HCT116 (cell line): Measurements from ENCODE around the gene FCF1. TPM values are rescaled to one million over a fixed set of nuclear protein-coding genes. Genes with fewer than 3 reads are reported as not detected.

Experiments
- ATAC-seq: fragments of 200-7000 bp; cut with Tn5 transposase; 2 replicates; pipeline ENCODE4 v1.9.1; 2020; ENCODE audit warnings: mild to moderate bottlenecking, moderate library complexity
- BruUV-seq: library from RNA; stranded (reverse); fragments of 400-500 nt; replicated peaks from 2 replicates; lab custom pipeline; 2021; lab: Mats Ljungman, UMichigan
- CTCF ChIA-PET: fragments of 300-600 bp; sonication (Branson Sonifier 250); formaldehyde crosslinking; loops from one replicate; lab custom pipeline; 2021; ENCODE audit warnings: antibody characterized with exemption; lab: Charles Lee
- POLR2A ChIA-PET: fragments of 300-600, 350-600 bp; sonication (Branson Sonifier 250); formaldehyde crosslinking; loops from one replicate; lab custom pipeline; 2021; ENCODE audit warnings: antibody characterized with exemption; lab: Charles Lee
- RAD21 ChIA-PET, 2 experiments: fragments of 300-600 bp; sonication (Branson Sonifier 250); formaldehyde crosslinking; loops; one replicate each; lab custom pipeline; 2023; ENCODE audit warnings: low total read pairs in 2 of 2; ENCODE audit not compliant: uncharacterized antibody in 2 of 2, unreplicated experiment in 2 of 2, low non-redundant PET in 1 of 2; lab: Charles Lee
- DNase-seq: peaks from one replicate; pipeline ENCODE4 v3.0.0-alpha.2; 2010; ENCODE audit warnings: low read depth, low spot score
- H2AFZ ChIP-seq: fragments of 200-600 bp; shearing (Covaris generic), sonication (generic); 2 replicates; pipeline ENCODE4 v1.6.1; 2017; ENCODE audit warnings: low read depth, mixed run types, mixed read lengths, antibody characterized with exemption, low read length; ENCODE audit not compliant: poor library complexity, severe bottlenecking
- H3K27ac ChIP-seq: 2 replicates; pipeline ENCODE4 v1.5.1; 2012; ENCODE audit warnings: low read depth, low read length
- H3K27me3 ChIP-seq: fragments of 200-600 bp; sonication (generic); 2 replicates; pipeline ENCODE4 v1.6.1; 2016; ENCODE audit warnings: mixed run types, low read length, mixed read lengths; ENCODE audit not compliant: insufficient read depth
- H3K36me3 ChIP-seq, 2 experiments: fragments of 200-500 bp in 1 of 2; fragments of 200-600 bp in 1 of 2; sonication (Bioruptor generic) in 1 of 2; sonication (generic) in 1 of 2; 2 replicates each; pipeline versions ENCODE4 v1.5.1 to v1.6.1; 2014 to 2016; ENCODE audit warnings: low read length in 2 of 2, inconsistent platforms in 1 of 2, mixed read lengths in 1 of 2, mixed run types in 1 of 2; ENCODE audit not compliant: insufficient read depth in 2 of 2, control insufficient read depth in 1 of 2
- H3K4me1 ChIP-seq, 2 experiments: fragments of 200-600 bp in 1 of 2; sonication (generic) in 1 of 2; 2 replicates each; pipeline versions ENCODE4 v1.5.1 to v1.6.1; 2012 to 2017; ENCODE audit warnings: low read length in 2 of 2, inconsistent platforms in 1 of 2, mild to moderate bottlenecking in 1 of 2, mixed read lengths in 1 of 2, mixed run types in 1 of 2, moderate library complexity in 1 of 2; ENCODE audit not compliant: insufficient read depth in 2 of 2, control insufficient read depth in 1 of 2
- H3K4me2 ChIP-seq: fragments of 200-600 bp; sonication (generic); 2 replicates; pipeline ENCODE4 v1.6.1; 2017; ENCODE audit warnings: mixed run types, low read length, mixed read lengths
- H3K4me3 ChIP-seq, 2 experiments: fragments of 200-600 bp in 1 of 2; sonication (generic) in 1 of 2; replicated peaks in 1 of 2; 2 replicates each; pipeline ENCODE4 v1.5.1; 2011 to 2016; ENCODE audit warnings: low read length in 2 of 2, control low read depth in 1 of 2, low read depth in 1 of 2, mild to moderate bottlenecking in 1 of 2, mixed read lengths in 1 of 2, mixed run types in 1 of 2
- H3K79me2 ChIP-seq: fragments of 200-600 bp; sonication (generic); 2 replicates; pipeline ENCODE4 v1.6.1; 2017; ENCODE audit warnings: mild to moderate bottlenecking, mixed run types, low read length, moderate library complexity, mixed read lengths; ENCODE audit not compliant: insufficient read depth
- H3K9ac ChIP-seq: fragments of 200-600 bp; sonication (generic); 2 replicates; pipeline ENCODE4 v1.6.1; 2016; ENCODE audit warnings: low read length, mixed read lengths
- H3K9me2 ChIP-seq: fragments of 200-600 bp; sonication (generic), shearing (Covaris generic); 2 replicates; pipeline ENCODE4 v1.6.1; 2017; ENCODE audit warnings: mixed run types, mild to moderate bottlenecking, moderate library complexity; ENCODE audit not compliant: insufficient read depth
- H3K9me3 ChIP-seq, 2 experiments: fragments of 200-500 bp in 1 of 2; fragments of 200-600 bp in 1 of 2; sonication (Bioruptor generic) in 1 of 2; sonication (generic) in 1 of 2; 2 replicates each; pipeline ENCODE4 v1.6.1; 2014 to 2017; ENCODE audit warnings: low read length in 2 of 2, mixed read lengths in 2 of 2, inconsistent platforms in 1 of 2, low read depth in 1 of 2, mild to moderate bottlenecking in 1 of 2, mixed run types in 1 of 2, moderate library complexity in 1 of 2; ENCODE audit not compliant: control insufficient read depth in 1 of 2, insufficient read depth in 1 of 2
- H4K20me1 ChIP-seq: fragments of 200-600 bp; sonication (generic), shearing (Covaris generic); 2 replicates; pipeline ENCODE4 v1.6.1; 2017; ENCODE audit warnings: mixed run types, mild to moderate bottlenecking, moderate library complexity; ENCODE audit not compliant: insufficient read depth
- CEBPB ChIP-seq: IDR thresholded peaks from 2 replicates; pipeline ENCODE4 v1.6.1; 2012; ENCODE audit warnings: low read depth
- EGR1 ChIP-seq: IDR thresholded peaks from 2 replicates; pipeline ENCODE4 v1.6.1; 2012; ENCODE audit warnings: low read depth
- EZH2 ChIP-seq: fragments of 200-600 bp; sonication (generic); IDR thresholded peaks from 2 replicates; pipeline ENCODE4 v1.6.1; 2017; ENCODE audit warnings: antibody characterized with exemption, mixed run types
- JUND ChIP-seq: IDR thresholded peaks from 2 replicates; pipeline ENCODE4 v1.6.1; 2012
- MAX ChIP-seq: IDR thresholded peaks from 2 replicates; pipeline ENCODE4 v1.6.1; 2012
- POLR2AphosphoS5 ChIP-seq: IDR thresholded peaks from 2 replicates; pipeline ENCODE4 v1.6.1; 2011; ENCODE audit warnings: mild to moderate bottlenecking, low read depth, low read length, moderate library complexity
- SIN3A ChIP-seq: IDR thresholded peaks from 2 replicates; pipeline ENCODE4 v1.6.1; 2012; ENCODE audit warnings: low read depth
- SP1 ChIP-seq: IDR thresholded peaks from 2 replicates; pipeline ENCODE4 v1.6.1; 2012; ENCODE audit warnings: low read depth
- SRF ChIP-seq: IDR thresholded peaks from 2 replicates; pipeline ENCODE4 v1.6.1; 2012; ENCODE audit warnings: low read depth
- TCF7L2 ChIP-seq: IDR thresholded peaks from 2 replicates; pipeline ENCODE4 v1.7.0; 2011; ENCODE audit warnings: borderline replicate concordance, inconsistent platforms; ENCODE audit not compliant: insufficient read depth, insufficient read length; ENCODE audit errors: extremely low read depth
- ZFX ChIP-seq: fragments of 450-650 bp; IDR thresholded peaks from 2 replicates; pipeline ENCODE4 v1.6.1; 2017
- ZNF274 ChIP-seq: fragments of 200-500 bp; sonication (Bioruptor generic); IDR thresholded peaks from 2 replicates; pipeline ENCODE4 v1.6.1; 2014; ENCODE audit warnings: mild to moderate bottlenecking, low read depth, low read length, inconsistent platforms
- intact Hi-C: fragments of 100-400 bp; cut with micrococcal nuclease; formaldehyde crosslinking; loops from 2 replicates; pipeline ENCODE4 v1.10.0; 2022
- total RNA-seq: library from RNA; stranded (reverse); gene quantifications from one replicate; pipeline ENCODE4 v1.2.1, GENCODE V29; 2021; ENCODE audit not compliant: unreplicated experiment
- TF ChIP-seq, protein P1 (sequence below): IDR thresholded peaks from 2 replicates; pipeline ENCODE4 v1.6.1; 2011; ENCODE audit warnings: mild to moderate bottlenecking, low read length, moderate library complexity; ENCODE audit not compliant: insufficient replicate concordance; ENCODE audit errors: extremely low read depth
- TF ChIP-seq, protein P2 (sequence below): IDR thresholded peaks from 2 replicates; pipeline ENCODE4 v1.6.1; 2012; ENCODE audit warnings: low read depth

Gene FCF1
- total RNA-seq, 1 experiment from 2014 or later, result 69.0 TPM

GRCh38 chr14:74763803-74764531 is 51.0 kb downstream of the FCF1 start (continued):
- TF ChIP-seq EZH2 (no peak), SP1 (no peak), SRF (no peak), MAX (no peak)

DNA sequence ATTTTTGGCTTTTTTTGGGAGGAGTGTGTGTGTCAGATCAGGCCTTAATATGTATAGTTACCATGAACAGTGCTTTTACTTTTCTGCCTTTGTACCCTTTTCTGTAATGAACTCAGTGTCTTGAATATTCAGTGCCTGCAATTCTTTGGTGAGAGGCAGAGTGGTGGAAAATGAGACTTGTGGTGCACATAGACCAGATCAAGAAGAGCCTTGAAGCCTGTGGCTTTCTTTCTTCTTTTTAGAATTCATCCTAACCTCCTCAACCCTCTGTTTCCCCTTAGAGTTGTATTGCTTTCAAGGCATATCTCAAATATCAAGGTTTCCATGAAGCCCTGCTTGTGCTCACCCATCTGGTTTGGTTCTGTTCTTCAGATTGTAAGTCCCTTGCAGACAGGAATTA is 52.8 kb downstream of the FCF1 start:
- no peaks in the 10 kb centered on the region; the same call in 1 of the 2 replicates for H4K20me1 ChIP-seq
- peaks cover 5 to 7% of the 10 kb centered on the region in 2 experiments; a peak in 1 of 4 replicates for H3K36me3 ChIP-seq
- no peak overlapping the region for H2AFZ ChIP-seq
- H3K9me2 ChIP-seq, result no peaks in the 10 kb centered on the region
- peaks cover 10 to 20% of the 10 kb centered on the region in 2 experiments for H3K4me1 ChIP-seq
- peaks cover 74% of the 10 kb centered on the region for H3K79me2 ChIP-seq
- H3K9ac ChIP-seq, result no peak overlapping the region
- H3K27ac ChIP-seq, result no peak overlapping the region
- no peaks in the 10 kb centered on the region for H3K27me3 ChIP-seq
- DNase-seq (no peak), ATAC-seq (no peak)
- ChIA-PET CTCF (no interaction called here), POLR2A (no interaction called here), RAD21 (no interaction called here)
- intact Hi-C loops, result no loop called here
- peak overlapping the region; percentile 78; the same call in 1 of the 2 replicates for H3K4me2 ChIP-seq
- H3K9me3 ChIP-seq, result no peaks in the 10 kb centered on the region
- H3K4me3 ChIP-seq, result no peak overlapping the region
- TF ChIP-seq CEBPB (no peak), ZNF274 (no peak), EGR1 (no peak), POLR2AphosphoS5 (no peak), EZH2 (no peak), TCF7L2 (no peak), SIN3A (no peak), ZFX (no peak), JUND (no peak)
- TF ChIP-seq, protein P1, sequence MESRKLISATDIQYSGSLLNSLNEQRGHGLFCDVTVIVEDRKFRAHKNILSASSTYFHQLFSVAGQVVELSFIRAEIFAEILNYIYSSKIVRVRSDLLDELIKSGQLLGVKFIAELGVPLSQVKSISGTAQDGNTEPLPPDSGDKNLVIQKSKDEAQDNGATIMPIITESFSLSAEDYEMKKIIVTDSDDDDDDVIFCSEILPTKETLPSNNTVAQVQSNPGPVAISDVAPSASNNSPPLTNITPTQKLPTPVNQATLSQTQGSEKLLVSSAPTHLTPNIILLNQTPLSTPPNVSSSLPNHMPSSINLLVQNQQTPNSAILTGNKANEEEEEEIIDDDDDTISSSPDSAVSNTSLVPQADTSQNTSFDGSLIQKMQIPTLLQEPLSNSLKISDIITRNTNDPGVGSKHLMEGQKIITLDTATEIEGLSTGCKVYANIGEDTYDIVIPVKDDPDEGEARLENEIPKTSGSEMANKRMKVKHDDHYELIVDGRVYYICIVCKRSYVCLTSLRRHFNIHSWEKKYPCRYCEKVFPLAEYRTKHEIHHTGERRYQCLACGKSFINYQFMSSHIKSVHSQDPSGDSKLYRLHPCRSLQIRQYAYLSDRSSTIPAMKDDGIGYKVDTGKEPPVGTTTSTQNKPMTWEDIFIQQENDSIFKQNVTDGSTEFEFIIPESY, result no peak
- TF ChIP-seq, protein P2, sequence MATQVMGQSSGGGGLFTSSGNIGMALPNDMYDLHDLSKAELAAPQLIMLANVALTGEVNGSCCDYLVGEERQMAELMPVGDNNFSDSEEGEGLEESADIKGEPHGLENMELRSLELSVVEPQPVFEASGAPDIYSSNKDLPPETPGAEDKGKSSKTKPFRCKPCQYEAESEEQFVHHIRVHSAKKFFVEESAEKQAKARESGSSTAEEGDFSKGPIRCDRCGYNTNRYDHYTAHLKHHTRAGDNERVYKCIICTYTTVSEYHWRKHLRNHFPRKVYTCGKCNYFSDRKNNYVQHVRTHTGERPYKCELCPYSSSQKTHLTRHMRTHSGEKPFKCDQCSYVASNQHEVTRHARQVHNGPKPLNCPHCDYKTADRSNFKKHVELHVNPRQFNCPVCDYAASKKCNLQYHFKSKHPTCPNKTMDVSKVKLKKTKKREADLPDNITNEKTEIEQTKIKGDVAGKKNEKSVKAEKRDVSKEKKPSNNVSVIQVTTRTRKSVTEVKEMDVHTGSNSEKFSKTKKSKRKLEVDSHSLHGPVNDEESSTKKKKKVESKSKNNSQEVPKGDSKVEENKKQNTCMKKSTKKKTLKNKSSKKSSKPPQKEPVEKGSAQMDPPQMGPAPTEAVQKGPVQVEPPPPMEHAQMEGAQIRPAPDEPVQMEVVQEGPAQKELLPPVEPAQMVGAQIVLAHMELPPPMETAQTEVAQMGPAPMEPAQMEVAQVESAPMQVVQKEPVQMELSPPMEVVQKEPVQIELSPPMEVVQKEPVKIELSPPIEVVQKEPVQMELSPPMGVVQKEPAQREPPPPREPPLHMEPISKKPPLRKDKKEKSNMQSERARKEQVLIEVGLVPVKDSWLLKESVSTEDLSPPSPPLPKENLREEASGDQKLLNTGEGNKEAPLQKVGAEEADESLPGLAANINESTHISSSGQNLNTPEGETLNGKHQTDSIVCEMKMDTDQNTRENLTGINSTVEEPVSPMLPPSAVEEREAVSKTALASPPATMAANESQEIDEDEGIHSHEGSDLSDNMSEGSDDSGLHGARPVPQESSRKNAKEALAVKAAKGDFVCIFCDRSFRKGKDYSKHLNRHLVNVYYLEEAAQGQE, result no peak
- BruUV-seq, result no TSS peak
